A549 (cell line): ENCODE data around the gene MYL6.
"Not testable (repeated sequence)": the region's sequence is repeated elsewhere in the genome, so short reads cannot be mapped to it uniquely, and the experiment has no call there.

Experiments used
- CEBPB ChIP-seq, 2 experiments: fragments of >200 bp in 1 of 2; sonication (Bioruptor Twin) in 1 of 2; formaldehyde crosslinking in 1 of 2; IDR thresholded peaks; 2 replicates each; pipeline ENCODE4 v1.6.1; 2012 to 2016
- CHD2 ChIP-seq: fragments of 150-350 bp; IDR thresholded peaks from 2 replicates; pipeline ENCODE4 v1.6.1; 2014; ENCODE audit warnings: low read length; ENCODE audit not compliant: partially characterized antibody
- ELK1 ChIP-seq: fragments of 150-350 bp; IDR thresholded peaks from 2 replicates; pipeline ENCODE4 v1.6.1; 2014; ENCODE audit warnings: low read depth, mild to moderate bottlenecking, low read length
- EP300 ChIP-seq, 2 experiments: fragments of >200 bp; sonication (Bioruptor Twin); formaldehyde crosslinking; IDR thresholded peaks; 2 replicates in 1 of 2; 3 replicates in 1 of 2; pipeline ENCODE4 v1.6.1; 2016 to 2017
- FOSB ChIP-seq: fragments of 250-450 bp; sonication (Bioruptor Pico); IDR thresholded peaks from 2 replicates; pipeline ENCODE4 v1.5.0; 2020; ENCODE audit warnings: mild to moderate bottlenecking, moderate library complexity
- FOSL2 ChIP-seq, 2 experiments: fragments of 450-650 bp in 1 of 2; fragments of >200 bp in 1 of 2; sonication (Bioruptor Twin) in 1 of 2; formaldehyde crosslinking; IDR thresholded peaks; 2 replicates each; pipeline versions ENCODE4 v1.5.0 to v1.6.1; 2016 to 2020; ENCODE audit warnings: mild to moderate bottlenecking in 1 of 2, moderate library complexity in 1 of 2
- HOXA7 ChIP-seq: fragments of 250-450 bp; sonication (Bioruptor Pico); IDR thresholded peaks from 2 replicates; pipeline ENCODE4 v1.5.0; 2020; ENCODE audit warnings: mild to moderate bottlenecking, moderate library complexity
- MAZ ChIP-seq: fragments of 150-350 bp; IDR thresholded peaks from 2 replicates; pipeline ENCODE4 v1.6.1; 2014; ENCODE audit warnings: antibody characterized with exemption, low read depth, low read length, borderline replicate concordance
- MYC ChIP-seq: IDR thresholded peaks from 2 replicates; pipeline ENCODE4 v1.6.1; 2012; ENCODE audit warnings: mild to moderate bottlenecking, inconsistent platforms, low read length, improper control_type of control experiment, borderline replicate concordance
- RCOR1 ChIP-seq: fragments of 150-350 bp; IDR thresholded peaks from 2 replicates; pipeline ENCODE4 v1.6.1; 2014; ENCODE audit warnings: antibody characterized with exemption, low read length, low read depth
- TF ChIP-seq, protein P1 (sequence below): fragments of 450-650 bp; IDR thresholded peaks from 2 replicates; pipeline ENCODE4 v1.6.1; 2014; ENCODE audit warnings: antibody characterized with exemption

GRCh38 chr12:56196818-56197550, 38.8 kb downstream of the MYL6 start:
- not testable (repeated sequence) for TF ChIP-seq MAZ; EP300 (IDR thresholded peaks at IDR 0.05); CHD2; CEBPB (IDR thresholded peaks at IDR 0.05); HOXA7 (CRISPR knock-in tag); FOSB (CRISPR knock-in tag); FOSL2 (IDR thresholded peaks at IDR 0.05); FOSL2 (CRISPR knock-in tag; IDR thresholded peaks at IDR 0.05); ELK1; MYC; RCOR1
- TF ChIP-seq, protein P1, sequence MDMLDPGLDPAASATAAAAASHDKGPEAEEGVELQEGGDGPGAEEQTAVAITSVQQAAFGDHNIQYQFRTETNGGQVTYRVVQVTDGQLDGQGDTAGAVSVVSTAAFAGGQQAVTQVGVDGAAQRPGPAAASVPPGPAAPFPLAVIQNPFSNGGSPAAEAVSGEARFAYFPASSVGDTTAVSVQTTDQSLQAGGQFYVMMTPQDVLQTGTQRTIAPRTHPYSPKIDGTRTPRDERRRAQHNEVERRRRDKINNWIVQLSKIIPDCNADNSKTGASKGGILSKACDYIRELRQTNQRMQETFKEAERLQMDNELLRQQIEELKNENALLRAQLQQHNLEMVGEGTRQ: not testable (repeated sequence)
